ENCODE results near the gene OS9. TPM values are rescaled to one million over a fixed set of nuclear protein-coding genes. Genes with fewer than 3 reads are reported as not detected.

The OS9 gene
- total and polyA plus RNA-seq, 4 donors = 136 to 357 (median 216) TPM

- H3K4me3 ChIP-seq (ENCODE audit: low read depth in 1 of 3, low read length in 3 of 3) = no peak overlapping the region
- TF ChIP-seq CTCF (IDR thresholded peaks at IDR 0.05; ENCODE audit: low read depth, low read length, missing input control) = no peak
- no peak overlapping the region for H3K27ac ChIP-seq (ENCODE audit: low read depth in 1 of 2, low read length in 2 of 2)
- DNase-seq (ENCODE audit: low spot score) = no peak
- no peak overlapping the region for H3K9ac ChIP-seq (ENCODE audit: low read depth in 1 of 2, low read length in 2 of 2)
- H3K27me3 ChIP-seq (ENCODE audit: control insufficient read depth in 4 of 4, insufficient read depth in 4 of 4, low read length in 3 of 4) = peaks cover 0 to 4% (median 0%) of the 10 kb centered on the region in 4 donors
- H3K36me3 ChIP-seq (ENCODE audit: control insufficient read depth in 4 of 4, insufficient read depth in 3 of 4, low read depth in 1 of 4, low read length in 3 of 4) = peaks cover 2 to 15% (median 8%) of the 10 kb centered on the region in 4 donors
- no peaks in the 10 kb centered on the region for H3K9me3 ChIP-seq (ENCODE audit: control insufficient read depth in 4 of 4, low read length in 3 of 4)
- 87% methylated on average over 2 of the region's 2 CpGs for WGBS
- H3K4me1 ChIP-seq (ENCODE audit: control insufficient read depth in 4 of 4, insufficient read depth in 4 of 4, low read length in 3 of 4) = peaks cover 3 to 16% (median 6%) of the 10 kb centered on the region in 4 donors
Measured at GRCh38 chr12:57743769-57744168, 49.8 kb downstream of the OS9 start.

- H3K4me3 ChIP-seq (ENCODE audit: low read depth in 1 of 3, low read length in 3 of 3) = peak overlapping the region; percentile 62 to 82 (median 65)
- no peak for TF ChIP-seq FOXA2 (IDR thresholded peaks at IDR 0.05)
- TF ChIP-seq ATF3 (IDR thresholded peaks at IDR 0.05) = no peak
- no peak for TF ChIP-seq ZBTB33 (IDR thresholded peaks at IDR 0.05)
- no peak for TF ChIP-seq CTCF (IDR thresholded peaks at IDR 0.05; ENCODE audit: low read depth, low read length, missing input control)
- TF ChIP-seq EGR1 (IDR thresholded peaks at IDR 0.05; ENCODE audit: low read depth in 2 of 2) = peak in 1 of 2 donors; percentile 5
- 13% methylated on average over 21 of the region's 21 CpGs for WGBS
- peak overlapping the region; percentile 77 to 85 for H3K27ac ChIP-seq (ENCODE audit: low read depth in 1 of 2, low read length in 2 of 2)
- H3K27me3 ChIP-seq (ENCODE audit: control insufficient read depth in 4 of 4, insufficient read depth in 4 of 4, low read length in 3 of 4) = no peaks in the 10 kb centered on the region
- DNase-seq (ENCODE audit: low spot score) = peak; percentile 70
- H3K4me1 ChIP-seq (ENCODE audit: control insufficient read depth in 4 of 4, insufficient read depth in 4 of 4, low read length in 3 of 4) = peaks cover 3 to 12% (median 6%) of the 10 kb centered on the region in 4 donors
- H3K9ac ChIP-seq (ENCODE audit: low read depth in 1 of 2, low read length in 2 of 2) = peak overlapping the region in 1 of 2 donors; percentile 28
- peaks cover 4 to 21% (median 13%) of the 10 kb centered on the region in 4 donors for H3K36me3 ChIP-seq (ENCODE audit: control insufficient read depth in 4 of 4, insufficient read depth in 3 of 4, low read depth in 1 of 4, low read length in 3 of 4)
- H3K9me3 ChIP-seq (ENCODE audit: control insufficient read depth in 4 of 4, low read length in 3 of 4) = no peaks in the 10 kb centered on the region
Measured at GRCh38 chr12:57744194-57744776, 50.4 kb downstream of the OS9 start.

GRCh38 chr12:57744777-57745484 lies 51.0 kb downstream of the OS9 start, which contains the start of gene TSPAN31:
Gene TSPAN31, plus strand, starts transcription at chr12:57745039. Its CDS starts 116 bp downstream, at chr12:57745155.
- WGBS = under 1% methylated on average over 29 of the region's 29 CpGs
- peak; percentile 89 for DNase-seq (ENCODE audit: low spot score)
- Histone ChIP-seq H3K27me3 (ENCODE audit: control insufficient read depth in 4 of 4, insufficient read depth in 4 of 4, low read length in 3 of 4) (no peaks in the 10 kb centered on the region), H3K4me3 (ENCODE audit: low read depth in 1 of 3, low read length in 3 of 3) (peak within 1 kb of the TSS; percentile 62 to 82 (median 65)), H3K9ac (ENCODE audit: low read depth in 1 of 2, low read length in 2 of 2) (peak within 1 kb of the TSS; percentile 28 to 88), H3K4me1 (ENCODE audit: control insufficient read depth in 4 of 4, insufficient read depth in 4 of 4, low read length in 3 of 4) (peaks cover 3 to 12% (median 6%) of the 10 kb centered on the region in 4 donors), H3K27ac (ENCODE audit: low read depth in 1 of 2, low read length in 2 of 2) (peak within 1 kb of the TSS; percentile 77 to 85), H3K9me3 (ENCODE audit: control insufficient read depth in 4 of 4, low read length in 3 of 4) (no peaks in the 10 kb centered on the region), H3K36me3 (ENCODE audit: control insufficient read depth in 4 of 4, insufficient read depth in 3 of 4, low read depth in 1 of 4, low read length in 3 of 4) (peaks cover 4 to 22% (median 13%) of the 10 kb centered on the region in 4 donors)
- peak; percentile 38 for TF ChIP-seq ZBTB33 (IDR thresholded peaks at IDR 0.05)
- TF ChIP-seq GABPA (IDR thresholded peaks at IDR 0.05 in 1 of 2, conservative IDR thresholded peaks at IDR 0.05 in 1 of 2) = peak; percentile 89 to 92
- TF ChIP-seq ATF3 (IDR thresholded peaks at IDR 0.05) = no peak
- no peak for TF ChIP-seq RXRA (IDR thresholded peaks at IDR 0.05)
- TF ChIP-seq HNF4A (conservative IDR thresholded peaks at IDR 0.05) = peak in 1 of 2 donors; percentile 36
- no peak for TF ChIP-seq FOXA1 (IDR thresholded peaks at IDR 0.05)
- TF ChIP-seq JUND (IDR thresholded peaks at IDR 0.05) = peak; percentile 86 to 91
